NB4 (cell line): Measurements from ENCODE around the gene GPR26.

Experiments
- DNase-seq: peaks from one replicate; pipeline ENCODE4 v3.0.0; 2010; ENCODE audit warnings: low read depth
- H3K4me3 ChIP-seq: one replicate; pipeline ENCODE4 v1.5.1; 2011; ENCODE audit warnings: mild to moderate bottlenecking, low read depth, low read length, moderate library complexity
- MYC ChIP-seq: IDR thresholded peaks from 2 replicates; pipeline ENCODE4 v1.6.1; 2011; ENCODE audit warnings: low read depth, low read length
- POLR2A ChIP-seq: IDR thresholded peaks from 2 replicates; pipeline ENCODE4 v1.6.1; 2011; ENCODE audit warnings: mild to moderate bottlenecking; ENCODE audit not compliant: insufficient read length; ENCODE audit errors: extremely low read depth
- TF ChIP-seq, protein P1 (sequence below): IDR thresholded peaks from 2 replicates; pipeline ENCODE4 v1.6.1; 2011; ENCODE audit warnings: low read depth, low read length
- TF ChIP-seq, protein P2 (sequence below): IDR thresholded peaks from one replicate; pipeline ENCODE4 v1.5.1; 2012; ENCODE audit warnings: low read depth, low read length

Gene GPR26, protein sequence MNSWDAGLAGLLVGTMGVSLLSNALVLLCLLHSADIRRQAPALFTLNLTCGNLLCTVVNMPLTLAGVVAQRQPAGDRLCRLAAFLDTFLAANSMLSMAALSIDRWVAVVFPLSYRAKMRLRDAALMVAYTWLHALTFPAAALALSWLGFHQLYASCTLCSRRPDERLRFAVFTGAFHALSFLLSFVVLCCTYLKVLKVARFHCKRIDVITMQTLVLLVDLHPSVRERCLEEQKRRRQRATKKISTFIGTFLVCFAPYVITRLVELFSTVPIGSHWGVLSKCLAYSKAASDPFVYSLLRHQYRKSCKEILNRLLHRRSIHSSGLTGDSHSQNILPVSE

DNA sequence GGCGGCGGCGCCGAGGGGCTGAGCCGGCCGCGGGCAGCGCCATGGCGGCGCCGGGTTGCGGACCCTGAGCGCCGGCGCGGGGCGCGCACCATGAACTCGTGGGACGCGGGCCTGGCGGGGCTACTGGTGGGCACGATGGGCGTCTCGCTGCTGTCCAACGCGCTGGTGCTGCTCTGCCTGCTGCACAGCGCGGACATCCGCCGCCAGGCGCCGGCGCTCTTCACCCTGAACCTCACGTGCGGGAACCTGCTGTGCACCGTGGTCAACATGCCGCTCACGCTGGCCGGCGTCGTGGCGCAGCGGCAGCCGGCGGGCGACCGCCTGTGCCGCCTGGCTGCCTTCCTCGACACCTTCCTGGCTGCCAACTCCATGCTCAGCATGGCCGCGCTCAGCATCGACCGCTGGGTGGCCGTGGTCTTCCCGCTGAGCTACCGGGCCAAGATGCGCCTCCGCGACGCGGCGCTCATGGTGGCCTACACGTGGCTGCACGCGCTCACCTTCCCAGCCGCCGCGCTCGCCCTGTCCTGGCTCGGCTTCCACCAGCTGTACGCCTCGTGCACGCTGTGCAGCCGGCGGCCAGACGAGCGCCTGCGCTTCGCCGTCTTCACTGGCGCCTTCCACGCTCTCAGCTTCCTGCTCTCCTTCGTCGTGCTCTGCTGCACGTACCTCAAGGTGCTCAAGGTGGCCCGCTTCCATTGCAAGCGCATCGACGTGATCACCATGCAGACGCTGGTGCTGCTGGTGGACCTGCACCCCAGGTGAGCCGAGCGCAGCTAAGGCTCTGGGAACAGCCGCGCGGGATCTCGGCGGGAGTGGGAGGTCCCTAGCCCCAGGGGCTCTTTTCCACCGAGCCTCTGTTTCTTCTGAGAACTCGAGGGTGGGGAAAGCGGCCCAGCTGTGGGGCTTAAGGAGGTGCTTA is at the start of gene GPR26:
Gene GPR26 (plus strand): TSS at position 38 of the 919 bp plus-strand sequence. CDS start 53 bp downstream, at position 91.
- DNase-seq = no peak
- TF ChIP-seq POLR2A = no peak
- TF ChIP-seq, protein P1, sequence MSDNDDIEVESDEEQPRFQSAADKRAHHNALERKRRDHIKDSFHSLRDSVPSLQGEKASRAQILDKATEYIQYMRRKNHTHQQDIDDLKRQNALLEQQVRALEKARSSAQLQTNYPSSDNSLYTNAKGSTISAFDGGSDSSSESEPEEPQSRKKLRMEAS = no peak
- no peak for TF ChIP-seq MYC
- TF ChIP-seq, protein P2, sequence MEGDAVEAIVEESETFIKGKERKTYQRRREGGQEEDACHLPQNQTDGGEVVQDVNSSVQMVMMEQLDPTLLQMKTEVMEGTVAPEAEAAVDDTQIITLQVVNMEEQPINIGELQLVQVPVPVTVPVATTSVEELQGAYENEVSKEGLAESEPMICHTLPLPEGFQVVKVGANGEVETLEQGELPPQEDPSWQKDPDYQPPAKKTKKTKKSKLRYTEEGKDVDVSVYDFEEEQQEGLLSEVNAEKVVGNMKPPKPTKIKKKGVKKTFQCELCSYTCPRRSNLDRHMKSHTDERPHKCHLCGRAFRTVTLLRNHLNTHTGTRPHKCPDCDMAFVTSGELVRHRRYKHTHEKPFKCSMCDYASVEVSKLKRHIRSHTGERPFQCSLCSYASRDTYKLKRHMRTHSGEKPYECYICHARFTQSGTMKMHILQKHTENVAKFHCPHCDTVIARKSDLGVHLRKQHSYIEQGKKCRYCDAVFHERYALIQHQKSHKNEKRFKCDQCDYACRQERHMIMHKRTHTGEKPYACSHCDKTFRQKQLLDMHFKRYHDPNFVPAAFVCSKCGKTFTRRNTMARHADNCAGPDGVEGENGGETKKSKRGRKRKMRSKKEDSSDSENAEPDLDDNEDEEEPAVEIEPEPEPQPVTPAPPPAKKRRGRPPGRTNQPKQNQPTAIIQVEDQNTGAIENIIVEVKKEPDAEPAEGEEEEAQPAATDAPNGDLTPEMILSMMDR = no peak
- H3K4me3 ChIP-seq = no peak within 1 kb of the TSS

DNA sequence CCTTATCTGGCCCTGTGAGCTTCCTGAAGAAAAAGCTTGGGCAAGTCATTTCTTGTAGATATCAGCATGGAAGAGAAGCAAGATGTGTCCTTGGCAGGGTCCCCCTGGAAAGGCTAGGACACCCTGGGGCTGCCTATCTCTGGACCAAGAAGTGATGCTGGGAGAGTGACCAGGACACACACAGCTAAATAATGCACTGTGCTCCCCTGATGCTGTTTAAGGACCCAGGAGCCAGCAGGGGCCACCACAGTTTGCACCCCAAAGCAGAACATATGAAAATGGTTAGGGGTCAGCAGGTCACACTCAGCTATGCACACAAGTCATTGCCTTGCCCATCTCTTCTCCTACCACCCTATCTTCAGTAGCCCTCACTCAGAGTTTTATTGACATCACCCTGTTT is 47.9 kb upstream of the GPR26 start:
- DNase-seq = no peak
- no peak overlapping the region for H3K4me3 ChIP-seq
- TF ChIP-seq POLR2A (no peak), MYC (no peak)
- TF ChIP-seq, protein P2 = no peak
- TF ChIP-seq, protein P1 = no peak

DNA sequence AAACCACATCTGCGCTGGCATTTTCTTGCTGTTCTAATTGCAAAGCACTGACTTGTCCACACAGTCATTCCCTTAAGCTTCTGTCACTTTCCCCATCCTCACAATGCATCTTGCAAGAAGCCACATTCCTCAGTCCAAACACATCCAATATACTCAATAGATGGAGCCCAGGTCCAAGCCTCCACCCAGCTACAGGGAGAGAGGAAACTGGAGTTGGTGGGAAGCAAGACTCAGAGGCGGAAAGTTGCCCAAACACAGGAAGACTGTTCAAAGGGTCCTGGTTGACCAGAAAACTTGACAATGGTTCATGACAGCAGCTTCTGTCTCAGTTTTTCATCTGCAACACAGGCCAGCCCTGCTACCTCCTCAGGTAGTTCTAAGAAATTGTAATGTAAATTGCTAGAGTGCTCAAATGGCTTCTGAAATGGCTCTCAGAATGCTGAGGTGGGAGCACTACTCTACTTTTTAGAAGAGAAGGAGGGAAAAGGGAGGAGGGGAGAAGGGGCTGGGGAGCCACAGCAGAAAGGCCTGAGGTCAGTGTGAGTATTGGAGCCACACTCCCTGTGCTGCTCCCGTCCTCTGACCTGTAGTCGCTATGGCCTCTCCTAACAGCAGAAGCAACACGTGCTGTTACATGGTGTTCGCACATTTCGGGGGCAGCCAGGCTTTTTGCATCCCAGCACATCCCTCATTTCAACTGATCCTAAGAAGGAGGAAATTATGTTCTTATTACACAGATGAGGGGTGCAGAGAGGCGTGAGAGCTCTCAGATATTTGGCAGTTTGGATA is 46.9 kb upstream of the GPR26 start:
- H3K4me3 ChIP-seq = no peak overlapping the region
- no peak for DNase-seq
- TF ChIP-seq, protein P1 = no peak
- TF ChIP-seq, protein P2 = no peak
- TF ChIP-seq POLR2A (no peak), MYC (no peak)

DNA sequence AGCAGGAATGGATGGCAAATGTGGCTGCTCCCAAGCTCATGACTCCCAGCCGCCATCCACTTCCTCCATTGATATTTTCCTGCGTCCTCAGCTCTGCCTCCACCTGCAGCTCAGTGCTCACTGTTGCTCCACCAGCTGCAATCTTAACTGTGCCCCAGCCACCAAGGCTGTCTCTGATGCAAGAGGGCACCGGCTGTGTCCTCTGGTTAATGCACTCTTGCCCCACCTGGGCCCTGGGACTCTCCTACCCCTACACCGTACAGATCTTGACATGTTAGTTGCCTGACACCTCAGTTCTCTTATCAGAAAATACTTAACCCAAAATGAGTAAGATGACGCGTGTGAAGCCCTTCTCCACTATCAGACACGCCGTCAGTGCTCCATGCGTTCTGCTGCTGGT is 45.5 kb upstream of the GPR26 start:
- TF ChIP-seq, protein P1 = no peak
- no peak for TF ChIP-seq POLR2A
- TF ChIP-seq MYC = no peak
- TF ChIP-seq, protein P2 = no peak
- DNase-seq = no peak
- H3K4me3 ChIP-seq = no peak overlapping the region

DNA sequence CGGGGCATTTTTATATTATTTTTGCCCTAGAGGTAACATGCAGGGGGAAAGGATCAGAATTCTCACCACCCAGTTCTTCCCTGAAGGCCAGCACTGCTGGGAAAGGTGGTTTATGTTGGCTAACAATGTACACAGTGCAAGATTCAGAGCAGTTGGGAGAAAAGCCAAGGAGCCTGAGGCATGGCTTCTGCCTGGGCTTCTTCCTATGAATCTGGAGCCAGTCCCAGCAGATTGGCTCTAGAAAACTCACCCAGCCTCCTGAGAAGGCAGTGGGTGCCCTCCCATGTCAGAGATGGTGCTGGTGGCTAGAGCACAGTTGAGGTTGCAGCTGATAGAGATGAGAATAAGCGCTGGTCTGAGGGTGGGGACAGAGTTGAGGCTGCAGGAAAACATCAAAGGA is 44.7 kb upstream of the GPR26 start:
- no peak for DNase-seq
- TF ChIP-seq POLR2A = no peak
- TF ChIP-seq, protein P2 = no peak
- TF ChIP-seq, protein P1 = no peak
- no peak for TF ChIP-seq MYC
- H3K4me3 ChIP-seq = no peak overlapping the region
